Natural killer cell (primary cell): Measurements from ENCODE around the gene CYTH4. TPM values are rescaled to one million over a fixed set of nuclear protein-coding genes. Genes with fewer than 3 reads are reported as not detected.

Experiments used
- ATAC-seq, 3 donors: fragments of 150-1000 bp in 2 of 3; fragments of 200-7000 bp in 1 of 3; cut with Tn5 transposase; 1 replicate in 1 of 3; 2 replicates in 2 of 3; pipeline ENCODE4 v1.10.0; 2021; ENCODE audit warnings: mild to moderate bottlenecking in 2 of 3, moderate library complexity in 2 of 3
- DNase-seq, 2 donors: peaks; one replicate each; pipeline versions ENCODE4 v3.0.0 to v3.0.0-alpha.2; 2013 to 2021; ENCODE audit warnings: mixed read lengths in 1 of 2
- H3K27ac ChIP-seq: one replicate; pipeline ENCODE4 v1.5.1; 2013; ENCODE audit warnings: mild to moderate bottlenecking, low read length
- H3K27me3 ChIP-seq: one replicate; pipeline ENCODE4 v1.6.1; 2013; ENCODE audit warnings: low read length; ENCODE audit not compliant: control insufficient read depth, insufficient read depth
- H3K36me3 ChIP-seq: one replicate; pipeline ENCODE4 v1.6.1; 2013; ENCODE audit warnings: low read length; ENCODE audit not compliant: control insufficient read depth, insufficient read depth
- H3K4me1 ChIP-seq: one replicate; pipeline ENCODE4 v1.6.1; 2013; ENCODE audit warnings: low read length; ENCODE audit not compliant: control insufficient read depth, insufficient read depth
- H3K4me3 ChIP-seq: one replicate; pipeline ENCODE4 v1.5.1; 2013; ENCODE audit warnings: low read length
- H3K9me3 ChIP-seq: one replicate; pipeline ENCODE4 v1.6.1; 2013; ENCODE audit warnings: low read length; ENCODE audit not compliant: control insufficient read depth, insufficient read depth
- H3K27ac Mint-ChIP-seq, 2 donors: one replicate each; pipeline ENCODE4 v1.8.0; 2022; ENCODE audit warnings: mild to moderate bottlenecking in 2 of 2, mixed read lengths in 2 of 2, moderate library complexity in 1 of 2
- H3K27me3 Mint-ChIP-seq, 2 donors: one replicate each; pipeline ENCODE4 v1.8.0; 2022; ENCODE audit warnings: low read depth in 2 of 2, mixed read lengths in 2 of 2
- H3K36me3 Mint-ChIP-seq: one replicate; pipeline ENCODE4 v1.8.0; 2022; ENCODE audit warnings: mixed read lengths
- H3K4me1 Mint-ChIP-seq, 2 donors: one replicate each; pipeline ENCODE4 v1.8.0; 2022; ENCODE audit warnings: mixed read lengths in 2 of 2
- H3K4me3 Mint-ChIP-seq: one replicate; pipeline ENCODE4 v1.8.0; 2022; ENCODE audit warnings: mild to moderate bottlenecking, moderate library complexity, mixed read lengths
- H3K9me3 Mint-ChIP-seq, 2 donors: one replicate each; pipeline ENCODE4 v1.8.0; 2022; ENCODE audit warnings: mixed read lengths in 2 of 2
- CTCF ChIP-seq: fragments of 200-600 bp; IDR thresholded peaks from one replicate; pipeline ENCODE4 v1.8.0; 2022; ENCODE audit warnings: antibody characterized with exemption
- WGBS: methylation state at CpG from one replicate; pipeline ENCODE4 v1.1.7; 2013; ENCODE audit warnings: missing lambda C conversion rate; ENCODE audit not compliant: insufficient coverage; 5-methylcytosine and 5-hydroxymethylcytosine counted together
- intact Hi-C: fragments of 100-400 bp; cut with micrococcal nuclease; formaldehyde crosslinking; loops from one replicate; pipeline ENCODE4 v1.14.2; 2022
- total RNA-seq, 4 donors: library from RNA; stranded (reverse); fragments of 120-200 nt in 1 of 4; gene quantifications; one replicate each; pipeline versions ENCODE4 v1.2.3 to v1.2.4, GENCODE V29; 2013 to 2022

Gene CYTH4
- total RNA-seq, 3 donors from 2014 or later (not counting 1 experiment from before 2014, with no cell fraction given): 219 to 260 (median 249) TPM

GRCh38 chr22:37274380-37274862 lies 7.9 kb upstream of the CYTH4 start:
- DNase-seq (no peak), ATAC-seq (peak; percentile 21 to 47 (median 42))
- Histone ChIP-seq H3K4me3 (no peak overlapping the region), H3K9me3 (no peaks in the 10 kb centered on the region), H3K4me1 (peaks cover 66% of the 10 kb centered on the region), H3K27me3 (no peaks in the 10 kb centered on the region), H3K27ac (no peak overlapping the region), H3K36me3 (no peaks in the 10 kb centered on the region)
- H3K4me3 Mint-ChIP-seq: no peak overlapping the region
- H3K9me3 Mint-ChIP-seq: no peaks in the 10 kb centered on the region
- peaks cover 38 to 53% of the 10 kb centered on the region in 2 donors for H3K4me1 Mint-ChIP-seq
- no peaks in the 10 kb centered on the region for H3K36me3 Mint-ChIP-seq
- peak overlapping the region in 1 of 2 donors; percentile 66 for H3K27ac Mint-ChIP-seq
- no peak for TF ChIP-seq CTCF
- no peaks in the 10 kb centered on the region for H3K27me3 Mint-ChIP-seq
- intact Hi-C loops: no loop called here
- WGBS: 39% methylated on average over 12 of the region's 12 CpGs

DNA sequence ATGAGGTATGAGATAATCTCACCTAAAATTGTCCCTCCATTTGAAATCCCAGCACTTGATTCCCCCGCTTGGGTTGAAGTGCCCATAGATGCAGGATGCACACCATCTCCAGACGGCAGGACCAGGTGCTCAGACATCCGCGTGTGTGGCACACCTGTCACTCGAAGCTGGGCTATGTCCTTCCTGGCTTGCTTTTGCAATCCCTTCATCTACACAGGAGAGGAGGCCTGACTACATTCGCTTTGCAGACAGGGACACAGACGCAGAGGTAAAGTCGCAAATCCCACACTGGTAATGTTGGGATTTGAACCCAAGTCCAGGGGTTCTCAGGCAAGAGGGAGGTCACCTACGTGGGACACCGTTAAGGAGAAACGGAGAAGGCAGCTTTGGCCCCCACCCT lies 7.2 kb upstream of the CYTH4 start:
- 92% methylated on average over 11 of the region's 11 CpGs for WGBS
- H3K4me1 Mint-ChIP-seq: peaks cover 40 to 55% of the 10 kb centered on the region in 2 donors
- no peaks in the 10 kb centered on the region for H3K9me3 ChIP-seq
- no peaks in the 10 kb centered on the region for H3K9me3 Mint-ChIP-seq
- H3K4me3 ChIP-seq: no peak overlapping the region
- intact Hi-C loops: loop anchor here (5.0 kb wide), 1 partner anchor 33 kb away; the partner anchor contains the start of gene RAC2
- H3K36me3 ChIP-seq: no peaks in the 10 kb centered on the region
- H3K27me3 ChIP-seq: no peaks in the 10 kb centered on the region
- no peak for ATAC-seq
- no peak overlapping the region for H3K4me3 Mint-ChIP-seq
- H3K27ac ChIP-seq: no peak overlapping the region
- peaks cover 73% of the 10 kb centered on the region for H3K4me1 ChIP-seq
- H3K27me3 Mint-ChIP-seq: no peaks in the 10 kb centered on the region
- H3K36me3 Mint-ChIP-seq: no peaks in the 10 kb centered on the region
- no peak overlapping the region for H3K27ac Mint-ChIP-seq
- TF ChIP-seq CTCF: no peak
- no peak for DNase-seq

DNA sequence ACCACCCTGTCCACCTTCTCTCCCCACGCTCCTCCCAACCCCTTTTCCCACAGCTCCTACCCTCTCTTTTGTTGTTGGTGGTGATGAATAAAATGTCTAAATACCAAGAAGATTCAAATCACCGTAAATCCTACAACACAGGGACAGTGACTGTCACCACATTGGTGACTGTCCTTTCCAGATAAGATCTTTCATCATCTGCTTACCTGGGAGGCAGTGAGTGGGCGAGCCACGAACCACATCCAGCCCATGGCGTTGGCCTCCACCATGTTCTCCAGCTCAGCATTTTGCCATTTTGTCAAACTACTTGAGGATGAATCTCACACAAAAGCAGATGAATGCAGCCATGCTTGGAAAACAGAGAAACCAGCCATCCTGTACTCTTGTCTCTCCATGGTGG lies 6.7 kb upstream of the CYTH4 start:
- Mint-ChIP-seq H3K4me1 (peaks cover 45 to 58% of the 10 kb centered on the region in 2 donors), H3K36me3 (no peaks in the 10 kb centered on the region), H3K27me3 (no peaks in the 10 kb centered on the region), H3K27ac (peak overlapping the region in 1 of 2 donors; percentile 18), H3K4me3 (no peak overlapping the region), H3K9me3 (no peaks in the 10 kb centered on the region)
- no peaks in the 10 kb centered on the region for H3K36me3 ChIP-seq
- H3K4me3 ChIP-seq: no peak overlapping the region
- H3K27me3 ChIP-seq: no peaks in the 10 kb centered on the region
- ATAC-seq (no peak), DNase-seq (no peak)
- H3K27ac ChIP-seq: no peak overlapping the region
- WGBS: 56% methylated on average over 4 of the region's 5 CpGs
- H3K4me1 ChIP-seq: peaks cover 78% of the 10 kb centered on the region
- H3K9me3 ChIP-seq: no peaks in the 10 kb centered on the region
- TF ChIP-seq CTCF: no peak
- intact Hi-C loops: loop anchor here (5.0 kb wide), 1 partner anchor 33 kb away; the partner anchor contains the start of gene RAC2

DNA sequence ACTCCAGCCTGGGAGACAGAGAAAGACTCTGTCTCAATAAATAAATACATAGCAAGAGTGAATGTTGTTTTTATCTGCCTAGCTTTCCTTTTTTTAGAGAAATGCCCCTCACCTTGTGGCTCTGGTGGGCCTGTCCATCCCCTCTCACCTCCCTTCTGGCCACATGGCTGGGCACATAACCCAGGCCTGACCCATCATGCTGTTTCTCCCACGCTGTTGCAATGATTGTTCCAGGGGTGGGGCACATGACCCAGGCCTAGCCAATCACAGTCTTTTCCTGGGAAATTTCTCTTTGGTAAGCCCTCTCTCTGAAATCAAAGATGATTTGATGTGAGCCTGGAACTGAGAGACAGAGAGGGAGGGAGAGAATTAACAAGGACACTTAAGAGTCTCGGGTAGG lies 5.5 kb upstream of the CYTH4 start:
- TF ChIP-seq CTCF: no peak
- H3K27me3 Mint-ChIP-seq: no peaks in the 10 kb centered on the region
- H3K4me1 Mint-ChIP-seq: peaks cover 57 to 68% of the 10 kb centered on the region in 2 donors
- no peak overlapping the region for H3K4me3 ChIP-seq
- H3K4me1 ChIP-seq: peaks cover 89% of the 10 kb centered on the region
- WGBS: 88% methylated on average over 2 of the region's 2 CpGs
- no peak for ATAC-seq
- H3K4me3 Mint-ChIP-seq: no peak overlapping the region
- no peaks in the 10 kb centered on the region for H3K9me3 ChIP-seq
- H3K27ac ChIP-seq: no peak overlapping the region
- H3K27me3 ChIP-seq: no peaks in the 10 kb centered on the region
- no peak for DNase-seq
- no peaks in the 10 kb centered on the region for H3K36me3 ChIP-seq
- intact Hi-C loops: loop anchor here (5.0 kb wide), 1 partner anchor 34 kb away; the partner anchor contains the start of gene RAC2
- no peaks in the 10 kb centered on the region for H3K9me3 Mint-ChIP-seq
- H3K36me3 Mint-ChIP-seq: no peaks in the 10 kb centered on the region
- no peak overlapping the region for H3K27ac Mint-ChIP-seq
